A549 (cell line): ENCODE results near the gene PDE4D. TPM values are rescaled to one million over a fixed set of nuclear protein-coding genes. Genes with fewer than 3 reads are reported as not detected.

Experiments
- ATAC-seq, 2 experiments: fragments of 200-7000 bp in 1 of 2; fragments of >200 bp in 1 of 2; cut with Nextera tagmentation in 1 of 2; cut with Tn5 transposase in 1 of 2; 3 replicates each; pipeline versions ENCODE4 v1.8.0 to v1.9.1; 2018 to 2020; ENCODE audit warnings: mild to moderate bottlenecking in 1 of 2, moderate library complexity in 1 of 2
- CTCF ChIA-PET: fragments of 300-600 bp; sonication (Branson Sonifier 250); formaldehyde crosslinking; extraction: SDS; loops from one replicate; lab custom pipeline; 2021; ENCODE audit warnings: antibody characterized with exemption, inconsistent platforms; lab: Yijun Ruan, JAX
- POLR2A ChIA-PET: fragments of 350-600 bp; formaldehyde crosslinking; extraction: SDS; loops from one replicate; lab custom pipeline; 2021; ENCODE audit warnings: antibody characterized with exemption, inconsistent platforms; lab: Yijun Ruan, JAX
- DNase-seq, 2 experiments: peaks; one replicate each; pipeline versions ENCODE4 v3.0.0 to v3.0.0-alpha.2; 2011 to 2016; ENCODE audit warnings: low read depth in 1 of 2, low spot score in 1 of 2
- FAIRE-seq: peaks from 2 replicates; lab custom pipeline; 2011; peaks lifted over from hg19 to GRCh38; lab: Jason Lieb, UNC
- H3K27ac ChIP-seq, 2 experiments: fragments of >200 bp; sonication (Bioruptor Twin); formaldehyde crosslinking; 3 replicates each; pipeline ENCODE4 v1.5.1; 2016 to 2017
- H3K4me1 ChIP-seq: fragments of >200 bp; sonication (Bioruptor Twin); formaldehyde crosslinking; 3 replicates; pipeline ENCODE4 v1.6.1; 2016
- H3K4me2 ChIP-seq: fragments of >200 bp; sonication (Bioruptor Twin); formaldehyde crosslinking; 3 replicates; pipeline ENCODE4 v1.6.1; 2016
- H3K4me3 ChIP-seq: fragments of >200 bp; sonication (Bioruptor Twin); formaldehyde crosslinking; 3 replicates; pipeline ENCODE4 v1.5.1; 2016
- H3K9me3 ChIP-seq: fragments of >200 bp; sonication (Bioruptor Twin); formaldehyde crosslinking; 3 replicates; pipeline ENCODE4 v1.6.1; 2016
- ATOH8 ChIP-seq: fragments of 250-450 bp; sonication (Bioruptor Pico); IDR thresholded peaks from 2 replicates; pipeline ENCODE4 v1.5.0; 2020; ENCODE audit warnings: low read depth, mild to moderate bottlenecking, moderate library complexity
- CEBPB ChIP-seq, 2 experiments: fragments of >200 bp in 1 of 2; sonication (Bioruptor Twin) in 1 of 2; formaldehyde crosslinking in 1 of 2; IDR thresholded peaks; 2 replicates each; pipeline ENCODE4 v1.6.1; 2012 to 2016
- EP300 ChIP-seq, 2 experiments: fragments of >200 bp; sonication (Bioruptor Twin); formaldehyde crosslinking; IDR thresholded peaks; 2 replicates in 1 of 2; 3 replicates in 1 of 2; pipeline ENCODE4 v1.6.1; 2016 to 2017
- ESRRA ChIP-seq: fragments of 150-350 bp; IDR thresholded peaks from 2 replicates; pipeline ENCODE4 v1.6.1; 2014; ENCODE audit warnings: mild to moderate bottlenecking, low read length, borderline replicate concordance
- FOSL2 ChIP-seq, 2 experiments: fragments of 450-650 bp in 1 of 2; fragments of >200 bp in 1 of 2; sonication (Bioruptor Twin) in 1 of 2; formaldehyde crosslinking; IDR thresholded peaks; 2 replicates each; pipeline versions ENCODE4 v1.5.0 to v1.6.1; 2016 to 2020; ENCODE audit warnings: mild to moderate bottlenecking in 1 of 2, moderate library complexity in 1 of 2
- GATA3 ChIP-seq: IDR thresholded peaks from 2 replicates; pipeline ENCODE4 v1.6.1; 2012; ENCODE audit warnings: borderline replicate concordance
- HDAC2 ChIP-seq: fragments of 200-600 bp; sonication (generic); IDR thresholded peaks from 2 replicates; pipeline ENCODE4 v1.6.1; 2016
- HOXA7 ChIP-seq: fragments of 250-450 bp; sonication (Bioruptor Pico); IDR thresholded peaks from 2 replicates; pipeline ENCODE4 v1.5.0; 2020; ENCODE audit warnings: mild to moderate bottlenecking, moderate library complexity
- HOXB13 ChIP-seq: fragments of 250-450 bp; sonication (Bioruptor Pico); IDR thresholded peaks from 2 replicates; pipeline ENCODE4 v1.5.0; 2020; ENCODE audit warnings: low read depth, mild to moderate bottlenecking, moderate library complexity
- HOXB5 ChIP-seq: fragments of 250-450 bp; sonication (Bioruptor Pico); IDR thresholded peaks from 2 replicates; pipeline ENCODE4 v1.5.0; 2020; ENCODE audit warnings: mild to moderate bottlenecking, moderate library complexity
- JUN ChIP-seq, 2 experiments: fragments of >200 bp; sonication (Bioruptor Twin); formaldehyde crosslinking; IDR thresholded peaks; 2 replicates in 1 of 2; 3 replicates in 1 of 2; pipeline ENCODE4 v1.6.1; 2016 to 2017
- JUNB ChIP-seq: fragments of >200 bp; sonication (Bioruptor Twin); formaldehyde crosslinking; IDR thresholded peaks from 2 replicates; pipeline ENCODE4 v1.6.1; 2016
- KDM1A ChIP-seq: fragments of 200-600 bp; sonication (generic); IDR thresholded peaks from 2 replicates; pipeline ENCODE4 v1.6.1; 2016; ENCODE audit warnings: low read depth, mild to moderate bottlenecking
- NFE2L2 ChIP-seq: fragments of 150-350 bp; conservative IDR thresholded peaks from 2 replicates; pipeline ENCODE4 v1.6.1; 2014; ENCODE audit warnings: low read length
- NR3C1 ChIP-seq: fragments of >200 bp; sonication (Bioruptor Twin); formaldehyde crosslinking; IDR thresholded peaks from 3 replicates; pipeline ENCODE4 v1.6.1; 2017
- POLR2A ChIP-seq: IDR thresholded peaks from 2 replicates; pipeline ENCODE4 v1.6.1; 2012; ENCODE audit warnings: mild to moderate bottlenecking, low read length
- RAD21 ChIP-seq, 2 experiments: fragments of >200 bp in 1 of 2; sonication (Bioruptor Twin) in 1 of 2; formaldehyde crosslinking in 1 of 2; IDR thresholded peaks in 1 of 2; conservative IDR thresholded peaks in 1 of 2; 2 replicates in 1 of 2; 3 replicates in 1 of 2; pipeline ENCODE4 v1.6.1; 2012 to 2018; ENCODE audit warnings: inconsistent platforms in 1 of 2
- RARB ChIP-seq: fragments of 250-450 bp; sonication (Bioruptor Pico); IDR thresholded peaks from 2 replicates; pipeline ENCODE4 v1.8.0; 2021; ENCODE audit warnings: mild to moderate bottlenecking, moderate library complexity
- RCOR1 ChIP-seq: fragments of 150-350 bp; IDR thresholded peaks from 2 replicates; pipeline ENCODE4 v1.6.1; 2014; ENCODE audit warnings: antibody characterized with exemption, low read length, low read depth
- RFX5 ChIP-seq: fragments of 450-650 bp; IDR thresholded peaks from 2 replicates; pipeline ENCODE4 v1.7.1; 2014; ENCODE audit warnings: antibody characterized with exemption, mild to moderate bottlenecking, moderate library complexity
- RNF2 ChIP-seq: fragments of 200-600 bp; sonication (generic); IDR thresholded peaks from 2 replicates; pipeline ENCODE4 v1.6.1; 2016; ENCODE audit warnings: low read depth, mild to moderate bottlenecking, antibody characterized with exemption, moderate library complexity, borderline replicate concordance
- SMC3 ChIP-seq: fragments of >200 bp; sonication (Bioruptor Twin); formaldehyde crosslinking; IDR thresholded peaks from 3 replicates; pipeline ENCODE4 v1.6.1; 2018; ENCODE audit warnings: inconsistent platforms
- SREBF2 ChIP-seq: fragments of 450-650 bp; IDR thresholded peaks from 2 replicates; pipeline ENCODE4 v1.6.1; 2014; ENCODE audit warnings: mild to moderate bottlenecking, moderate library complexity
- TP53 ChIP-seq: fragments of 250-450 bp; sonication (Bioruptor Pico); IDR thresholded peaks from 2 replicates; pipeline ENCODE4 v1.5.0; 2021; ENCODE audit warnings: mild to moderate bottlenecking, moderate library complexity
- ZFP36 ChIP-seq: fragments of 450-650 bp; IDR thresholded peaks from 2 replicates; pipeline ENCODE4 v1.6.1; 2014; ENCODE audit warnings: borderline replicate concordance; ENCODE audit not compliant: partially characterized antibody
- ZNF302 ChIP-seq: fragments of 250-450 bp; sonication (Bioruptor Pico); IDR thresholded peaks from 2 replicates; pipeline ENCODE4 v1.9.0; 2021; ENCODE audit warnings: inconsistent platforms, mild to moderate bottlenecking, moderate library complexity
- ZSCAN20 ChIP-seq: fragments of 250-450 bp; sonication (Bioruptor Pico); IDR thresholded peaks from 2 replicates; pipeline ENCODE4 v1.8.0; 2022; ENCODE audit warnings: mild to moderate bottlenecking, moderate library complexity
- WGBS: methylation state at CpG from one replicate; pipeline ENCODE4 v1.1.6; 2017; ENCODE audit errors: missing lambda C conversion rate; 5-methylcytosine and 5-hydroxymethylcytosine counted together
- polyA plus RNA-seq, 4 experiments: library from polyadenylated mRNA; depleted of rRNA in 3 of 4; stranded (reverse); fragments of >200 nt; fragmentation: RNase III in 1 of 4; extraction: RNeasy Plus Mini Kit Qiagen cat#74134 plus additional on column Dnase treatment in 1 of 4; gene quantifications; 2 replicates in 3 of 4; 3 replicates in 1 of 4; pipeline ENCODE4 v1.2.3, GENCODE V29; 2011 to 2017
- TF ChIP-seq, protein P1 (sequence below): IDR thresholded peaks from 2 replicates; pipeline ENCODE4 v1.6.1; 2012
- TF ChIP-seq, protein P2 (sequence below): fragments of 250-450 bp; sonication (Bioruptor Pico); IDR thresholded peaks from 2 replicates; pipeline ENCODE4 v1.5.0; 2021; ENCODE audit warnings: mild to moderate bottlenecking, moderate library complexity, borderline replicate concordance

The PDE4D gene
- polyA plus RNA-seq, 2 of the 4 experiments (the other 2 are of a cell fraction) = 74.0 to 213 TPM

DNA sequence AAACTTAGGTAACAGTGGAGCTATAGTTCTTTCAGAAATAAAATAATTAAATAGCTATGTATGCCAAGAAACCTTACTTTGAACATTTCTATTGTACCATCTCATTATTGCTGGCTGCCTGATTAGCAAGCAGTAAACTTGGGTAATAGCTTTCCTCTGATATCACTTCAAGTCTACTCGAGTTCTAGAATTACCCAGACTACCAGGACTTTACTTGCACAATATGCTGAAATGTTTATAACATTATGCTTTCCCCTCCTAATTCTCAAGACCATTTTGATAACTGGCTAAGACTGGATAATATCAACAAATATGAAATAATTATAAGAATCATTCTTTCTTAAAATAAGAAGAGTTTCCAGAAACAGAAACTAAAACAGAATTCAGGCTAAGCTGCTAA, 798.0 kb downstream of the PDE4D start:
- POLR2A ChIA-PET = interaction anchor here (1.2 to 3.7 kb wide), 3 partner anchors 32 to 61 kb away, joined by 4 to 12 read pairs (median 4); no protein-coding TSS in a partner anchor
- 3% methylated on average over 1 of the region's 1 CpG for WGBS
- Histone ChIP-seq H3K9me3 (no peaks in the 10 kb centered on the region), H3K4me2 (peak overlapping the region; percentile 94), H3K4me1 (peaks cover 92% of the 10 kb centered on the region), H3K4me3 (no peak overlapping the region), H3K27ac (peak overlapping the region; percentile 90 to 98)
- FAIRE-seq (no peak), ATAC-seq (no peak), DNase-seq (no peak)
- CTCF ChIA-PET = interaction anchor here (0.9 to 2.2 kb wide), 8 partner anchors 8 to 209 kb away, joined by 3 to 7 read pairs (median 6); no protein-coding TSS in a partner anchor
- TF ChIP-seq CEBPB (IDR thresholded peaks at IDR 0.05) = peak in 1 of 2 experiments; percentile 37; a peak in 2 of 4 replicates
- no peak for TF ChIP-seq POLR2A

- ChIA-PET POLR2A (interaction anchor here (1.2 to 3.7 kb wide), 3 partner anchors 32 to 60 kb away, joined by 4 to 12 read pairs (median 4); no protein-coding TSS in a partner anchor), CTCF (interaction anchor here (0.9 to 2.2 kb wide), 7 partner anchors 9 to 208 kb away, joined by 4 to 7 read pairs (median 6); no protein-coding TSS in a partner anchor)
- 11% methylated on average over 2 of the region's 2 CpGs for WGBS
Measured at GRCh38 chr5:59094864-59095263, 798.7 kb downstream of the PDE4D start.

GRCh38 chr5:59093329-59093728, 800.2 kb downstream of the PDE4D start:
- POLR2A ChIA-PET = interaction anchor here (1.4 kb wide), 1 partner anchor 38 kb away, joined by 4 read pairs; no protein-coding TSS in a partner anchor
- peak overlapping the region; percentile 43 for H3K4me3 ChIP-seq

More at GRCh38 chr5:59094864-59095263, 798.7 kb downstream of the PDE4D start:
- TF ChIP-seq JUNB = no peak
- TF ChIP-seq RFX5 = no peak
- TF ChIP-seq, protein P1, sequence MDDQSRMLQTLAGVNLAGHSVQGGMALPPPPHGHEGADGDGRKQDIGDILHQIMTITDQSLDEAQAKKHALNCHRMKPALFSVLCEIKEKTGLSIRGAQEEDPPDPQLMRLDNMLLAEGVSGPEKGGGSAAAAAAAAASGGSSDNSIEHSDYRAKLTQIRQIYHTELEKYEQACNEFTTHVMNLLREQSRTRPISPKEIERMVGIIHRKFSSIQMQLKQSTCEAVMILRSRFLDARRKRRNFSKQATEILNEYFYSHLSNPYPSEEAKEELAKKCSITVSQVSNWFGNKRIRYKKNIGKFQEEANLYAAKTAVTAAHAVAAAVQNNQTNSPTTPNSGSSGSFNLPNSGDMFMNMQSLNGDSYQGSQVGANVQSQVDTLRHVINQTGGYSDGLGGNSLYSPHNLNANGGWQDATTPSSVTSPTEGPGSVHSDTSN = no peak
- no peak for TF ChIP-seq TP53 (CRISPR knock-in tag)
- TF ChIP-seq ATOH8 (CRISPR knock-in tag) = no peak
- TF ChIP-seq NR3C1 = no peak
- no peak overlapping the region for H3K4me3 ChIP-seq
- H3K4me2 ChIP-seq = peak overlapping the region; percentile 94
- H3K27ac ChIP-seq = peak overlapping the region; percentile 94 to 98
- no peak for ATAC-seq
- DNase-seq = no peak
- peaks cover 92% of the 10 kb centered on the region for H3K4me1 ChIP-seq
- H3K9me3 ChIP-seq = no peaks in the 10 kb centered on the region
- no peak for FAIRE-seq

DNA sequence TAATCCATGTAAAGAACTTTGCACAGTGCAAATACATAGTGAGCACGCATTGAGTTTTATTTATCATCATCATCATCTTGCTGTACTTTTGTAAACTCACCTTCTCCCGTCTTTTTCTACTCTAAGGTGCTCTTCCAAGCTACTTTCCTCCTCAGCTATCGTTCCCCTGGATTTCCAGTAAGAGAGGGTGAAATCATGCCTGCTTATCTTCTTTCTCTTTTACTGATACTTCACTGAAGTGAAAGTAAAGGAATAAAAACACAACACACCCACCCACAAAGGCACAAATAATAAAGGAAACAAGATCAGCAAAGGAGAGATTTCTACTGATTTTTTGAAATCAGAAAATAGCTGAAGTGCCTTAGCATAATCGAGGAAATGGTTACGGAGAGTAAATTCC, 800.8 kb downstream of the PDE4D start:
- CTCF ChIA-PET = interaction anchor here (0.6 to 1.4 kb wide), 3 partner anchors 35 to 201 kb away, joined by 3 to 6 read pairs (median 3); no protein-coding TSS in a partner anchor
- peaks cover 87% of the 10 kb centered on the region for H3K4me1 ChIP-seq
- no peak for DNase-seq
- 0% methylated on average over 5 of the region's 5 CpGs for WGBS
- ATAC-seq = peak; percentile 6 to 7; a peak in 2 of 6 replicates
- TF ChIP-seq, protein P2, sequence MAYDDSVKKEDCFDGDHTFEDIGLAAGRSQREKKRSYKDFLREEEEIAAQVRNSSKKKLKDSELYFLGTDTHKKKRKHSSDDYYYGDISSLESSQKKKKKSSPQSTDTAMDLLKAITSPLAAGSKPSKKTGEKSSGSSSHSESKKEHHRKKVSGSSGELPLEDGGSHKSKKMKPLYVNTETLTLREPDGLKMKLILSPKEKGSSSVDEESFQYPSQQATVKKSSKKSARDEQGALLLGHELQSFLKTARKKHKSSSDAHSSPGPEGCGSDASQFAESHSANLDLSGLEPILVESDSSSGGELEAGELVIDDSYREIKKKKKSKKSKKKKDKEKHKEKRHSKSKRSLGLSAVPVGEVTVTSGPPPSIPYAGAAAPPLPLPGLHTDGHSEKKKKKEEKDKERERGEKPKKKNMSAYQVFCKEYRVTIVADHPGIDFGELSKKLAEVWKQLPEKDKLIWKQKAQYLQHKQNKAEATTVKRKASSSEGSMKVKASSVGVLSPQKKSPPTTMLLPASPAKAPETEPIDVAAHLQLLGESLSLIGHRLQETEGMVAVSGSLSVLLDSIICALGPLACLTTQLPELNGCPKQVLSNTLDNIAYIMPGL = no peak
- no peak for TF ChIP-seq RCOR1
- TF ChIP-seq FOSL2 (IDR thresholded peaks at IDR 0.05) = no peak
- TF ChIP-seq FOSL2 (CRISPR knock-in tag; IDR thresholded peaks at IDR 0.05) = no peak
- no peak for TF ChIP-seq SREBF2
- TF ChIP-seq HDAC2 = no peak
- no peak for TF ChIP-seq ZSCAN20 (CRISPR knock-in tag)
- no peak for TF ChIP-seq JUNB
- no peak for TF ChIP-seq RARB (CRISPR knock-in tag)
- no peak for TF ChIP-seq HOXA7 (CRISPR knock-in tag)
- no peak for TF ChIP-seq NFE2L2
- TF ChIP-seq ZNF302 = no peak
- TF ChIP-seq RNF2 = no peak
- H3K9me3 ChIP-seq = no peaks in the 10 kb centered on the region
- POLR2A ChIA-PET = interaction anchor here (0.8 to 1.5 kb wide), 3 partner anchors 13 to 37 kb away, joined by 3 to 4 read pairs (median 3); no protein-coding TSS in a partner anchor
- peak overlapping the region; percentile 94 to 98 for H3K27ac ChIP-seq
- H3K4me2 ChIP-seq = peak overlapping the region; percentile 94
- FAIRE-seq = peak; percentile 78
- peak overlapping the region; percentile 43 for H3K4me3 ChIP-seq

More at GRCh38 chr5:59093329-59093728, 800.2 kb downstream of the PDE4D start:
- TF ChIP-seq JUN (IDR thresholded peaks at IDR 0.05) (peak in 1 of 2 experiments; percentile 37; a peak in 1 of 5 replicates), GATA3 (0 out of 2 replicates have a peak, but pooled peaks have one; percentile 32), KDM1A (no peak), HOXB5 (CRISPR knock-in tag) (0 out of 2 replicates have a peak, but pooled peaks have one; percentile 23), RCOR1 (no peak), EP300 (IDR thresholded peaks at IDR 0.05) (peak in 1 of 2 experiments; percentile 57; a peak in 1 of 5 replicates), SREBF2 (no peak), JUNB (no peak), FOSL2 (IDR thresholded peaks at IDR 0.05) (no peak), FOSL2 (CRISPR knock-in tag; IDR thresholded peaks at IDR 0.05) (peak; percentile 26; the same call in 1 of the 2 replicates), CEBPB (IDR thresholded peaks at IDR 0.05) (peak; percentile 98), RAD21 (conservative IDR thresholded peaks at IDR 0.05 in 1 of 2, IDR thresholded peaks at IDR 0.05 in 1 of 2) (peak in 1 of 2 experiments; percentile 7; a peak in 1 of 5 replicates), HOXB13 (CRISPR knock-in tag) (peak; percentile 33; the same call in 1 of the 2 replicates), SMC3 (peak; percentile 17; the same call in 1 of the 3 replicates), ZFP36 (no peak), ESRRA (peak; percentile 55; the same call in 1 of the 2 replicates), TP53 (CRISPR knock-in tag) (peak; percentile 24; the same call in 1 of the 2 replicates)
- FAIRE-seq = peak; percentile 95
- ATAC-seq = peak; percentile 41 to 43; a peak in 4 of 6 replicates
- CTCF ChIA-PET = interaction anchor here (0.6 to 1.4 kb wide), 2 partner anchors 81 to 202 kb away, joined by 3 to 6 read pairs; no protein-coding TSS in a partner anchor
- peak in 1 of 2 experiments; percentile 68 for DNase-seq
- 0% methylated on average over 6 of the region's 6 CpGs for WGBS
- no peaks in the 10 kb centered on the region for H3K9me3 ChIP-seq
- H3K27ac ChIP-seq = peak overlapping the region; percentile 94 to 98
- H3K4me2 ChIP-seq = peak overlapping the region; percentile 94
- H3K4me1 ChIP-seq = peaks cover 89% of the 10 kb centered on the region
